Left ventricle myocardium inferior (tissue), 1 donor: ENCODE data around the gene TRHDE. TPM values are rescaled to one million over a fixed set of nuclear protein-coding genes. Genes with fewer than 3 reads are reported as not detected.

Experiments
- DNase-seq: peaks from one replicate; pipeline ENCODE4 v3.0.0-alpha.2; 2020
- H3K27ac ChIP-seq: fragments of 200-600 bp; replicated peaks from 2 replicates; pipeline ENCODE4 v1.8.0; 2021
- H3K27me3 ChIP-seq: fragments of 200-600 bp; 2 replicates; pipeline ENCODE4 v1.8.0; 2021; ENCODE audit warnings: low read depth
- H3K36me3 ChIP-seq: fragments of 200-600 bp; 2 replicates; pipeline ENCODE4 v1.8.0; 2021
- H3K4me1 ChIP-seq: fragments of 200-600 bp; 2 replicates; pipeline ENCODE4 v1.8.0; 2021
- H3K4me3 ChIP-seq: fragments of 200-600 bp; 2 replicates; pipeline ENCODE4 v1.8.0; 2021; ENCODE audit warnings: mild to moderate bottlenecking, moderate library complexity
- H3K9me3 ChIP-seq: fragments of 200-600 bp; replicated peaks from 2 replicates; pipeline ENCODE4 v1.8.0; 2021
- CTCF ChIP-seq: fragments of 200-600 bp; IDR thresholded peaks from 2 replicates; pipeline ENCODE4 v1.8.0; 2021; ENCODE audit warnings: antibody characterized with exemption, mild to moderate bottlenecking, borderline replicate concordance
- intact Hi-C: fragments of 100-400 bp; cut with micrococcal nuclease; formaldehyde crosslinking; loops from one replicate; pipeline ENCODE4 v1.11.0; 2022
- total RNA-seq: library from RNA; stranded (reverse); fragmentation: NEBNext Ultra II Directional; extraction: Animal tissue kit (Norgen Biotek cat#: 25700); gene quantifications from one replicate; pipeline ENCODE4 v1.2.1, GENCODE V29; 2021
- donor health status: DM: no; HTN: yes; CAD: no; lungs with severe emphysema.

TRHDE gene
- total RNA-seq, 1 donor from 2014 or later, result 0.96 TPM

- H3K4me3 ChIP-seq, result peak overlapping the region; percentile 66
- H3K27ac ChIP-seq, result no peak overlapping the region
- H3K27me3 ChIP-seq, result peaks cover 100% of the 10 kb centered on the region
- peaks cover 27% of the 10 kb centered on the region for H3K4me1 ChIP-seq
- DNase-seq, result no peak
- intact Hi-C loops, result no loop called here
- H3K36me3 ChIP-seq, result no peaks in the 10 kb centered on the region
- no peaks in the 10 kb centered on the region for H3K9me3 ChIP-seq
- TF ChIP-seq CTCF, result no peak
These were observed 1.3 kb downstream of the TRHDE start for GRCh38 chr12:72273499-72273837.

- no peak for DNase-seq
- no peaks in the 10 kb centered on the region for H3K36me3 ChIP-seq
- H3K27me3 ChIP-seq, result peaks cover 100% of the 10 kb centered on the region
- no peak overlapping the region for H3K27ac ChIP-seq
- intact Hi-C loops, result no loop called here
- TF ChIP-seq CTCF, result no peak
- H3K4me1 ChIP-seq, result peaks cover 27% of the 10 kb centered on the region
- peak overlapping the region; percentile 66 for H3K4me3 ChIP-seq
- H3K9me3 ChIP-seq, result no peaks in the 10 kb centered on the region
These were observed 1.7 kb downstream of the TRHDE start for GRCh38 chr12:72273851-72274351.

- Histone ChIP-seq H3K4me3 (no peak overlapping the region), H3K9me3 (no peaks in the 10 kb centered on the region), H3K27me3 (peaks cover 100% of the 10 kb centered on the region), H3K27ac (no peak overlapping the region), H3K36me3 (no peaks in the 10 kb centered on the region), H3K4me1 (peaks cover 27% of the 10 kb centered on the region)
- intact Hi-C loops, result no loop called here
- TF ChIP-seq CTCF, result no peak
- no peak for DNase-seq
These were observed 2.8 kb downstream of the TRHDE start for GRCh38 chr12:72274931-72275330.

GRCh38 chr12:72275526-72275925 lies 3.4 kb downstream of the TRHDE start:
- intact Hi-C loops, result no loop called here
- Histone ChIP-seq H3K9me3 (no peaks in the 10 kb centered on the region), H3K4me3 (no peak overlapping the region), H3K27ac (no peak overlapping the region), H3K27me3 (peaks cover 100% of the 10 kb centered on the region), H3K4me1 (peaks cover 27% of the 10 kb centered on the region), H3K36me3 (no peaks in the 10 kb centered on the region)
- TF ChIP-seq CTCF, result no peak
- no peak for DNase-seq

GRCh38 chr12:72276181-72276805 lies 4.1 kb downstream of the TRHDE start:
- H3K4me3 ChIP-seq, result no peak overlapping the region
- H3K27ac ChIP-seq, result no peak overlapping the region
- TF ChIP-seq CTCF, result no peak
- DNase-seq, result no peak
- no peaks in the 10 kb centered on the region for H3K36me3 ChIP-seq
- H3K4me1 ChIP-seq, result peaks cover 27% of the 10 kb centered on the region
- intact Hi-C loops, result no loop called here
- H3K9me3 ChIP-seq, result no peaks in the 10 kb centered on the region
- peaks cover 97% of the 10 kb centered on the region for H3K27me3 ChIP-seq
